CD4-positive, alpha-beta T cell treated with Interferon alpha-2 for 1 hour (primary cell): ENCODE results near the gene VPS37B.

Experiments
- DNase-seq, 2 donors: peaks; one replicate each; pipeline ENCODE4 v3.0.0-alpha.2; 2020 to 2022

Gene VPS37B

GRCh38 chr12:122836027-122836921, 59.6 kb downstream of the VPS37B start:
- DNase-seq, result peak; percentile 57 to 58

- DNase-seq, result peak in 1 of 2 donors; percentile 30
These were observed 60.2 kb downstream of the VPS37B start for GRCh38 chr12:122835750-122836026.

GRCh38 chr12:122834921-122835749, 60.8 kb downstream of the VPS37B start, which contains the start of gene HIP1R:
Gene HIP1R (plus strand): TSS chr12:122835457. CDS start chr12:122835551, 94 bp downstream.
- peak; percentile 38 to 64 for DNase-seq

- DNase-seq, result no peak
These were observed 61.6 kb downstream of the VPS37B start for GRCh38 chr12:122834104-122834920.

GRCh38 chr12:122830517-122831214, 65.3 kb downstream of the VPS37B start:
- no peak for DNase-seq

GRCh38 chr12:122827258-122827657, 68.7 kb downstream of the VPS37B start:
- no peak for DNase-seq

- peak in 1 of 2 donors; percentile 16 for DNase-seq
These were observed 69.9 kb downstream of the VPS37B start for GRCh38 chr12:122825773-122826724.

- no peak for DNase-seq
These were observed 72.5 kb downstream of the VPS37B start for GRCh38 chr12:122823429-122823828.

GRCh38 chr12:122820838-122821271, 75.1 kb downstream of the VPS37B start:
- no peak for DNase-seq

- DNase-seq, result no peak
These were observed 75.8 kb downstream of the VPS37B start for GRCh38 chr12:122820138-122820537.

- no peak for DNase-seq
These were observed 76.6 kb downstream of the VPS37B start for GRCh38 chr12:122819209-122819785.
